ENCODE results near the gene TIMP2.

GRCh38 chr17:78901806-78902205, 23.4 kb downstream of the TIMP2 start:
- TF ChIP-seq, protein P1, sequence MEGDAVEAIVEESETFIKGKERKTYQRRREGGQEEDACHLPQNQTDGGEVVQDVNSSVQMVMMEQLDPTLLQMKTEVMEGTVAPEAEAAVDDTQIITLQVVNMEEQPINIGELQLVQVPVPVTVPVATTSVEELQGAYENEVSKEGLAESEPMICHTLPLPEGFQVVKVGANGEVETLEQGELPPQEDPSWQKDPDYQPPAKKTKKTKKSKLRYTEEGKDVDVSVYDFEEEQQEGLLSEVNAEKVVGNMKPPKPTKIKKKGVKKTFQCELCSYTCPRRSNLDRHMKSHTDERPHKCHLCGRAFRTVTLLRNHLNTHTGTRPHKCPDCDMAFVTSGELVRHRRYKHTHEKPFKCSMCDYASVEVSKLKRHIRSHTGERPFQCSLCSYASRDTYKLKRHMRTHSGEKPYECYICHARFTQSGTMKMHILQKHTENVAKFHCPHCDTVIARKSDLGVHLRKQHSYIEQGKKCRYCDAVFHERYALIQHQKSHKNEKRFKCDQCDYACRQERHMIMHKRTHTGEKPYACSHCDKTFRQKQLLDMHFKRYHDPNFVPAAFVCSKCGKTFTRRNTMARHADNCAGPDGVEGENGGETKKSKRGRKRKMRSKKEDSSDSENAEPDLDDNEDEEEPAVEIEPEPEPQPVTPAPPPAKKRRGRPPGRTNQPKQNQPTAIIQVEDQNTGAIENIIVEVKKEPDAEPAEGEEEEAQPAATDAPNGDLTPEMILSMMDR (IDR thresholded peaks at IDR 0.05; ENCODE audit: low read depth, low read length, poor library complexity, severe bottlenecking): no peak
- no peak for TF ChIP-seq EZH2phosphoT487 (IDR thresholded peaks at IDR 0.05; ENCODE audit: borderline replicate concordance, low read length)

Data from DOHH2 (cell line).